RPMI7951 (cell line): ENCODE results near the gene PROS1. TPM values are rescaled to one million over a fixed set of nuclear protein-coding genes. Genes with fewer than 3 reads are reported as not detected.
"Not testable (repeated sequence)": the region's sequence is repeated elsewhere in the genome, so short reads cannot be mapped to it uniquely, and the experiment has no call there.

Source experiments
- DNase-seq: peaks from one replicate; pipeline ENCODE4 v3.0.0-alpha.2; 2012; ENCODE audit warnings: low read depth
- total RNA-seq: library from RNA; depleted of rRNA; stranded (reverse); fragments of >200 nt; shearing (Covaris generic); gene quantifications from 2 replicates; pipeline ENCODE4 v1.2.3, GENCODE V29; 2014

PROS1 gene
- total RNA-seq, 1 experiment from 2014 or later = 6.6 TPM

- DNase-seq = no peak
These were observed 3.7 kb downstream of the PROS1 start for GRCh38 chr3:93969997-93970396.

- peak; percentile 45 for DNase-seq
These were observed 4.3 kb downstream of the PROS1 start for GRCh38 chr3:93969443-93969842.

- DNase-seq = not testable (repeated sequence)
These were observed 8.6 kb downstream of the PROS1 start for GRCh38 chr3:93965106-93965505.

- DNase-seq = no peak
These were observed 10.9 kb downstream of the PROS1 start for GRCh38 chr3:93962798-93963197.

- DNase-seq = no peak
These were observed 12.2 kb downstream of the PROS1 start for GRCh38 chr3:93961489-93961888.

GRCh38 chr3:93961026-93961425 lies 12.7 kb downstream of the PROS1 start:
- no peak for DNase-seq

- DNase-seq = not testable (repeated sequence)
These were observed 23.7 kb downstream of the PROS1 start for GRCh38 chr3:93949958-93950357.

- DNase-seq = not testable (repeated sequence)
These were observed 36.2 kb downstream of the PROS1 start for GRCh38 chr3:93937485-93937884.

- no peak for DNase-seq
These were observed 37.1 kb downstream of the PROS1 start for GRCh38 chr3:93936549-93936948.

- DNase-seq = no peak
These were observed 39.2 kb downstream of the PROS1 start for GRCh38 chr3:93934366-93935046.

- DNase-seq = no peak
These were observed 42.0 kb downstream of the PROS1 start for GRCh38 chr3:93931597-93932229.

GRCh38 chr3:93930041-93930440 lies 43.7 kb downstream of the PROS1 start:
- DNase-seq = no peak

GRCh38 chr3:93926789-93927188 lies 46.9 kb downstream of the PROS1 start:
- no peak for DNase-seq

- DNase-seq = no peak
These were observed 49.2 kb downstream of the PROS1 start for GRCh38 chr3:93924491-93924890.

GRCh38 chr3:93923006-93923405 lies 50.7 kb downstream of the PROS1 start:
- no peak for DNase-seq

- DNase-seq = not testable (repeated sequence)
These were observed 56.1 kb downstream of the PROS1 start for GRCh38 chr3:93917546-93918029.

GRCh38 chr3:93913623-93914022 lies 60.1 kb downstream of the PROS1 start:
- DNase-seq = not testable (repeated sequence)

GRCh38 chr3:93911206-93911605 lies 62.5 kb downstream of the PROS1 start:
- no peak for DNase-seq

- DNase-seq = no peak
These were observed 63.6 kb downstream of the PROS1 start for GRCh38 chr3:93910097-93910496.

- no peak for DNase-seq
These were observed 66.6 kb downstream of the PROS1 start for GRCh38 chr3:93907132-93907531.

GRCh38 chr3:93906245-93906644 lies 67.5 kb downstream of the PROS1 start:
- no peak for DNase-seq

GRCh38 chr3:93904568-93904967 lies 69.1 kb downstream of the PROS1 start:
- DNase-seq = no peak

GRCh38 chr3:93878250-93879017 lies 95.3 kb downstream of the PROS1 start:
- not testable (repeated sequence) for DNase-seq
